H1 (cell line): ENCODE measurements around the gene CPA2.
"Not testable (repeated sequence)": the region's sequence is repeated elsewhere in the genome, so short reads cannot be mapped to it uniquely, and the experiment has no call there.

Experiments used
- CBX5 ChIP-seq: fragments of 300-800, 300-1000 bp; sonication (generic); IDR thresholded peaks from 2 replicates; pipeline ENCODE4 v1.7.1; 2016; ENCODE audit warnings: antibody characterized with exemption, low read length, low read depth
- PHF8 ChIP-seq: fragments of 200-600 bp; sonication (generic); conservative IDR thresholded peaks from 2 replicates; pipeline ENCODE4 v1.7.1; 2012; ENCODE audit warnings: low read depth, mild to moderate bottlenecking, inconsistent platforms, low read length, moderate library complexity
- TF ChIP-seq, protein P1 (sequence below), 3 experiments: IDR thresholded peaks; 1 replicate in 2 of 3; 2 replicates in 1 of 3; pipeline versions ENCODE4 v1.5.1 to v1.6.1; 2011; ENCODE audit warnings: low read length in 3 of 3, mild to moderate bottlenecking in 3 of 3, inconsistent platforms in 2 of 3, low read depth in 1 of 3, moderate library complexity in 1 of 3; ENCODE audit not compliant: insufficient read depth in 1 of 3; ENCODE audit errors: control extremely low read depth in 1 of 3

GRCh38 chr7:130229981-130230380 is 36.7 kb upstream of the CPA2 start:
- TF ChIP-seq, protein P1, sequence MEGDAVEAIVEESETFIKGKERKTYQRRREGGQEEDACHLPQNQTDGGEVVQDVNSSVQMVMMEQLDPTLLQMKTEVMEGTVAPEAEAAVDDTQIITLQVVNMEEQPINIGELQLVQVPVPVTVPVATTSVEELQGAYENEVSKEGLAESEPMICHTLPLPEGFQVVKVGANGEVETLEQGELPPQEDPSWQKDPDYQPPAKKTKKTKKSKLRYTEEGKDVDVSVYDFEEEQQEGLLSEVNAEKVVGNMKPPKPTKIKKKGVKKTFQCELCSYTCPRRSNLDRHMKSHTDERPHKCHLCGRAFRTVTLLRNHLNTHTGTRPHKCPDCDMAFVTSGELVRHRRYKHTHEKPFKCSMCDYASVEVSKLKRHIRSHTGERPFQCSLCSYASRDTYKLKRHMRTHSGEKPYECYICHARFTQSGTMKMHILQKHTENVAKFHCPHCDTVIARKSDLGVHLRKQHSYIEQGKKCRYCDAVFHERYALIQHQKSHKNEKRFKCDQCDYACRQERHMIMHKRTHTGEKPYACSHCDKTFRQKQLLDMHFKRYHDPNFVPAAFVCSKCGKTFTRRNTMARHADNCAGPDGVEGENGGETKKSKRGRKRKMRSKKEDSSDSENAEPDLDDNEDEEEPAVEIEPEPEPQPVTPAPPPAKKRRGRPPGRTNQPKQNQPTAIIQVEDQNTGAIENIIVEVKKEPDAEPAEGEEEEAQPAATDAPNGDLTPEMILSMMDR (IDR thresholded peaks at IDR 0.05; ENCODE audit: control extremely low read depth in 1 of 3, insufficient read depth in 1 of 3, low read depth in 1 of 3, low read length in 3 of 3) = not testable (repeated sequence)
- TF ChIP-seq PHF8, CBX5: not testable (repeated sequence)
